SK-N-SH treated with all-trans-retinoic acid at 6 μM for 48 hours (cell line): Measurements from ENCODE around the gene CSRP1.

Experiments
- ATAC-seq: fragments of 200-7000 bp; cut with Tn5 transposase; 3 replicates; pipeline ENCODE4 v1.9.1; 2020; ENCODE audit warnings: mild to moderate bottlenecking, moderate library complexity
- ARNTL ChIP-seq: fragments of 450-650 bp; formaldehyde crosslinking; IDR thresholded peaks from 2 replicates; pipeline ENCODE4 v1.5.0; 2020; ENCODE audit warnings: low read depth, mild to moderate bottlenecking, moderate library complexity, borderline replicate concordance
- BACH2 ChIP-seq: fragments of 250-450 bp; sonication (Bioruptor Pico); IDR thresholded peaks from 2 replicates; pipeline ENCODE4 v1.9.0; 2021; ENCODE audit warnings: mild to moderate bottlenecking, borderline replicate concordance
- CSDC2 ChIP-seq: fragments of 250-450 bp; sonication (Bioruptor Pico); IDR thresholded peaks from 2 replicates; pipeline ENCODE4 v1.5.0; 2020; ENCODE audit warnings: mild to moderate bottlenecking, moderate library complexity
- GLIS3 ChIP-seq: fragments of 250-450 bp; sonication (Bioruptor Pico); IDR thresholded peaks from 2 replicates; pipeline ENCODE4 v1.5.0; 2020; ENCODE audit warnings: mild to moderate bottlenecking, moderate library complexity
- OSR1 ChIP-seq: fragments of 250-450 bp; sonication (Bioruptor Pico); IDR thresholded peaks from 2 replicates; pipeline ENCODE4 v1.8.0; 2022; ENCODE audit warnings: moderate library complexity, mild to moderate bottlenecking, inconsistent platforms
- PPARA ChIP-seq: fragments of 250-450 bp; sonication (Bioruptor Pico); IDR thresholded peaks from 2 replicates; pipeline ENCODE4 v1.5.0; 2020; ENCODE audit warnings: mild to moderate bottlenecking, borderline replicate concordance
- RARB ChIP-seq: fragments of 250-450 bp; sonication (Bioruptor Pico); IDR thresholded peaks from 2 replicates; pipeline ENCODE4 v1.8.0; 2021; ENCODE audit warnings: mild to moderate bottlenecking, moderate library complexity
- SNAI2 ChIP-seq: fragments of 250-450 bp; sonication (Bioruptor Pico); IDR thresholded peaks from 2 replicates; pipeline ENCODE4 v1.5.0; 2020; ENCODE audit warnings: mild to moderate bottlenecking, moderate library complexity
- TCF4 ChIP-seq: fragments of 250-450 bp; sonication (Bioruptor Pico); IDR thresholded peaks from 2 replicates; pipeline ENCODE4 v1.8.0; 2021; ENCODE audit warnings: mild to moderate bottlenecking, moderate library complexity, borderline replicate concordance
- ZC3H10 ChIP-seq: fragments of 250-450 bp; sonication (Bioruptor Pico); IDR thresholded peaks from 2 replicates; pipeline ENCODE4 v1.5.1; 2021; ENCODE audit warnings: mild to moderate bottlenecking, moderate library complexity
- ZFP3 ChIP-seq: fragments of 250-450 bp; sonication (Bioruptor Pico); IDR thresholded peaks from 2 replicates; pipeline ENCODE4 v1.5.0; 2020; ENCODE audit warnings: mild to moderate bottlenecking, moderate library complexity
- ZFP30 ChIP-seq: fragments of 450-650 bp; formaldehyde crosslinking; IDR thresholded peaks from 2 replicates; pipeline ENCODE4 v1.5.0; 2022; ENCODE audit warnings: mild to moderate bottlenecking, moderate library complexity
- ZNF565 ChIP-seq: fragments of 450-650 bp; formaldehyde crosslinking; conservative IDR thresholded peaks from 2 replicates; pipeline ENCODE4 v1.5.0; 2020; ENCODE audit warnings: low read depth, mild to moderate bottlenecking, moderate library complexity
- ZNF70 ChIP-seq: fragments of 450-650 bp; formaldehyde crosslinking; IDR thresholded peaks from 2 replicates; pipeline ENCODE4 v1.5.0; 2020; ENCODE audit warnings: mild to moderate bottlenecking, moderate library complexity
- ZNF8 ChIP-seq: fragments of 450-650 bp; formaldehyde crosslinking; IDR thresholded peaks from 2 replicates; pipeline ENCODE4 v1.5.0; 2020; ENCODE audit warnings: mild to moderate bottlenecking, moderate library complexity
- TF ChIP-seq, protein P1 (sequence below): fragments of 250-450 bp; sonication (Bioruptor Pico); IDR thresholded peaks from 2 replicates; pipeline ENCODE4 v1.8.0; 2020; ENCODE audit warnings: mild to moderate bottlenecking, moderate library complexity, borderline replicate concordance
- TF ChIP-seq, protein P2 (sequence below): fragments of 250-450 bp; sonication (Bioruptor Pico); IDR thresholded peaks from 2 replicates; pipeline ENCODE4 v1.5.0; 2020; ENCODE audit warnings: mild to moderate bottlenecking, moderate library complexity
- TF ChIP-seq, protein P3 (sequence below): fragments of 250-450 bp; sonication (Bioruptor Pico); IDR thresholded peaks from 2 replicates; pipeline ENCODE4 v1.8.0; 2021; ENCODE audit warnings: low read depth, mild to moderate bottlenecking, moderate library complexity, borderline replicate concordance
- TF ChIP-seq, protein P4 (sequence below): fragments of 250-450 bp; sonication (Bioruptor Pico); IDR thresholded peaks from 2 replicates; pipeline ENCODE4 v1.5.1; 2020; ENCODE audit warnings: low read depth, mild to moderate bottlenecking, moderate library complexity

CSRP1 gene

DNA sequence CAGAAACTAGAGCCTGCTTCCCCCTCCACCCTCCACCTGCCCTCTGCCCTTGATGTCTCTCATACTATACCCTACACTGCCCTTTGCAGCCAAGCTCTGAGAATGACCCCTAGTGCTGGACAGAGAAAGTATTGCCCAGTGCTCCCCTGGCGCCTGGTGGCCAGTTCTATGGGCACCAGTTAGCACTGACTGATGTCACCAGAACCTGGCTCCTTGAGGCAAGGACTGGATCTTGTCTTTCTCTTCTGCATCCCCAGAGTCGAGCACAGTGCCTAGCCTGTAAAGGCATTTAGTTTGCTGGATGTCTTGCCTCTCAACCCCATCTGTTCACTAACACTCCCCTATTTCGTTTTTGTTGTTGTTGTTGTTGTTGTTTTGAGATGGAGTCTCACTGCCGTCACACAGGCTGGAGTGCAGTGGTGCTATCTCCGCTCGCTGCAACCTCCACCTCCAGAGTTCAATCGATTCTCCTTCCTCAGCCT is 43.8 kb downstream of the CSRP1 start:
- no peak for TF ChIP-seq PPARA (CRISPR knock-in tag)
- TF ChIP-seq BACH2 (CRISPR knock-in tag), result no peak
- no peak for TF ChIP-seq OSR1 (CRISPR knock-in tag)
- TF ChIP-seq ZNF8 (CRISPR knock-in tag), result no peak
- TF ChIP-seq, protein P1, sequence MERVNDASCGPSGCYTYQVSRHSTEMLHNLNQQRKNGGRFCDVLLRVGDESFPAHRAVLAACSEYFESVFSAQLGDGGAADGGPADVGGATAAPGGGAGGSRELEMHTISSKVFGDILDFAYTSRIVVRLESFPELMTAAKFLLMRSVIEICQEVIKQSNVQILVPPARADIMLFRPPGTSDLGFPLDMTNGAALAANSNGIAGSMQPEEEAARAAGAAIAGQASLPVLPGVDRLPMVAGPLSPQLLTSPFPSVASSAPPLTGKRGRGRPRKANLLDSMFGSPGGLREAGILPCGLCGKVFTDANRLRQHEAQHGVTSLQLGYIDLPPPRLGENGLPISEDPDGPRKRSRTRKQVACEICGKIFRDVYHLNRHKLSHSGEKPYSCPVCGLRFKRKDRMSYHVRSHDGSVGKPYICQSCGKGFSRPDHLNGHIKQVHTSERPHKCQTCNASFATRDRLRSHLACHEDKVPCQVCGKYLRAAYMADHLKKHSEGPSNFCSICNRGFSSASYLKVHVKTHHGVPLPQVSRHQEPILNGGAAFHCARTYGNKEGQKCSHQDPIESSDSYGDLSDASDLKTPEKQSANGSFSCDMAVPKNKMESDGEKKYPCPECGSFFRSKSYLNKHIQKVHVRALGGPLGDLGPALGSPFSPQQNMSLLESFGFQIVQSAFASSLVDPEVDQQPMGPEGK (CRISPR knock-in tag), result no peak
- no peak for TF ChIP-seq RARB (CRISPR knock-in tag)
- no peak for TF ChIP-seq ZFP30 (CRISPR knock-in tag)
- TF ChIP-seq ZNF565, result no peak
- no peak for TF ChIP-seq SNAI2 (CRISPR knock-in tag)
- TF ChIP-seq ARNTL (CRISPR knock-in tag), result no peak
- TF ChIP-seq CSDC2 (CRISPR knock-in tag), result no peak
- TF ChIP-seq, protein P2, sequence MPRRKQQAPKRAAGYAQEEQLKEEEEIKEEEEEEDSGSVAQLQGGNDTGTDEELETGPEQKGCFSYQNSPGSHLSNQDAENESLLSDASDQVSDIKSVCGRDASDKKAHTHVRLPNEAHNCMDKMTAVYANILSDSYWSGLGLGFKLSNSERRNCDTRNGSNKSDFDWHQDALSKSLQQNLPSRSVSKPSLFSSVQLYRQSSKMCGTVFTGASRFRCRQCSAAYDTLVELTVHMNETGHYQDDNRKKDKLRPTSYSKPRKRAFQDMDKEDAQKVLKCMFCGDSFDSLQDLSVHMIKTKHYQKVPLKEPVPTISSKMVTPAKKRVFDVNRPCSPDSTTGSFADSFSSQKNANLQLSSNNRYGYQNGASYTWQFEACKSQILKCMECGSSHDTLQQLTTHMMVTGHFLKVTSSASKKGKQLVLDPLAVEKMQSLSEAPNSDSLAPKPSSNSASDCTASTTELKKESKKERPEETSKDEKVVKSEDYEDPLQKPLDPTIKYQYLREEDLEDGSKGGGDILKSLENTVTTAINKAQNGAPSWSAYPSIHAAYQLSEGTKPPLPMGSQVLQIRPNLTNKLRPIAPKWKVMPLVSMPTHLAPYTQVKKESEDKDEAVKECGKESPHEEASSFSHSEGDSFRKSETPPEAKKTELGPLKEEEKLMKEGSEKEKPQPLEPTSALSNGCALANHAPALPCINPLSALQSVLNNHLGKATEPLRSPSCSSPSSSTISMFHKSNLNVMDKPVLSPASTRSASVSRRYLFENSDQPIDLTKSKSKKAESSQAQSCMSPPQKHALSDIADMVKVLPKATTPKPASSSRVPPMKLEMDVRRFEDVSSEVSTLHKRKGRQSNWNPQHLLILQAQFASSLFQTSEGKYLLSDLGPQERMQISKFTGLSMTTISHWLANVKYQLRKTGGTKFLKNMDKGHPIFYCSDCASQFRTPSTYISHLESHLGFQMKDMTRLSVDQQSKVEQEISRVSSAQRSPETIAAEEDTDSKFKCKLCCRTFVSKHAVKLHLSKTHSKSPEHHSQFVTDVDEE, result no peak
- no peak for TF ChIP-seq TCF4 (CRISPR knock-in tag)
- no peak for TF ChIP-seq GLIS3 (CRISPR knock-in tag)
- TF ChIP-seq, protein P3, sequence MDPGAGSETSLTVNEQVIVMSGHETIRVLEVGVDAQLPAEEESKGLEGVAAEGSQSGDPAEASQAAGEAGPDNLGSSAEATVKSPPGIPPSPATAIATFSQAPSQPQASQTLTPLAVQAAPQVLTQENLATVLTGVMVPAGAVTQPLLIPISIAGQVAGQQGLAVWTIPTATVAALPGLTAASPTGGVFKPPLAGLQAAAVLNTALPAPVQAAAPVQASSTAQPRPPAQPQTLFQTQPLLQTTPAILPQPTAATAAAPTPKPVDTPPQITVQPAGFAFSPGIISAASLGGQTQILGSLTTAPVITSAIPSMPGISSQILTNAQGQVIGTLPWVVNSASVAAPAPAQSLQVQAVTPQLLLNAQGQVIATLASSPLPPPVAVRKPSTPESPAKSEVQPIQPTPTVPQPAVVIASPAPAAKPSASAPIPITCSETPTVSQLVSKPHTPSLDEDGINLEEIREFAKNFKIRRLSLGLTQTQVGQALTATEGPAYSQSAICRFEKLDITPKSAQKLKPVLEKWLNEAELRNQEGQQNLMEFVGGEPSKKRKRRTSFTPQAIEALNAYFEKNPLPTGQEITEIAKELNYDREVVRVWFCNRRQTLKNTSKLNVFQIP (CRISPR knock-in tag), result no peak
- TF ChIP-seq, protein P4, sequence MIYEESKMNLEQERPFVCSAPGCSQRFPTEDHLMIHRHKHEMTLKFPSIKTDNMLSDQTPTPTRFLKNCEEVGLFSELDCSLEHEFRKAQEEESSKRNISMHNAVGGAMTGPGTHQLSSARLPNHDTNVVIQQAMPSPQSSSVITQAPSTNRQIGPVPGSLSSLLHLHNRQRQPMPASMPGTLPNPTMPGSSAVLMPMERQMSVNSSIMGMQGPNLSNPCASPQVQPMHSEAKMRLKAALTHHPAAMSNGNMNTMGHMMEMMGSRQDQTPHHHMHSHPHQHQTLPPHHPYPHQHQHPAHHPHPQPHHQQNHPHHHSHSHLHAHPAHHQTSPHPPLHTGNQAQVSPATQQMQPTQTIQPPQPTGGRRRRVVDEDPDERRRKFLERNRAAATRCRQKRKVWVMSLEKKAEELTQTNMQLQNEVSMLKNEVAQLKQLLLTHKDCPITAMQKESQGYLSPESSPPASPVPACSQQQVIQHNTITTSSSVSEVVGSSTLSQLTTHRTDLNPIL (CRISPR knock-in tag), result no peak
- no peak for TF ChIP-seq ZC3H10
- no peak for TF ChIP-seq ZNF70
- ATAC-seq, result peak; percentile 35

DNA sequence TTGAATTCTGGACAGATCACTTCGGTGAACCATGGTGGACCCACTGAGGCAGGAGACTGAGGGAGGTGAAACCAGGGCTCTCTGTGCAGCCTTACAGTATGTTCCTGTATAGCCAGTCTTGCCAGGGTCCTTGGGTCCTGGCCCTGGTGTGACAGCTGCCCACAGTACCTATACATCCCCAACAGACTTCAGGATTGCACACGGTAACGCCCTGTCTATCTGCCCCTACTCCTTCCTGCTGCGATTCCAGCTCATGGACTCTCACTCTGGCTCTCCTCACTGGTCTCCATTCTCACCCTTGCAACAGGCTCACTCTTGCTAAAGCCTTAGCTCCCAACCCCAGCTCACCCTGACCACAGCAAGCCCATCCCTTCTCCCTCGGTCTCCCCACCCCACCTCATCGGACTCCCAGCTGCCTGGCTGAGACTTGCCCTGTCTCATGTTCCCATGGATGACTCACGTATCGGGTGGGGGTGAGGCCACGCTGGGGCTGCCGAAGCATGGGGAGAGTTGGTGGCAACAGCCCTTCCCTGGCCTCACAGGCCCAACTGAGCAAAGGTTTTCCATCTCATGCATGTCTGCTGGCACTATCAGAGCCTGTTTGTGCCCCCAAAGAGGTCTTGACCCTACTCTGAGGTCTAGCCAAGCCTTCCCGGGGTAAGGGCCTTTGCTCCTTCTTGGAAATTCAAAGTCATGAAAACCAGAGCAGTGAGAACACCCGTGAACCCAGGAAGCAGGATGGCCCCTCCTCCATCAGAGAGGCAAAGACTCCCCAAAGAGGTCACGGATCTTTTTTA is 45.1 kb downstream of the CSRP1 start:
- peak; percentile 83 for ATAC-seq
- 0 out of 2 replicates have a peak, but pooled peaks have one; percentile 24 for TF ChIP-seq CSDC2 (CRISPR knock-in tag)
- TF ChIP-seq ZNF70, result no peak
- TF ChIP-seq SNAI2 (CRISPR knock-in tag), result no peak
- TF ChIP-seq, protein P1 (CRISPR knock-in tag), result peak; percentile 76
- peak; percentile 82 for TF ChIP-seq ZC3H10
- no peak for TF ChIP-seq GLIS3 (CRISPR knock-in tag)
- peak; percentile 28; the same call in 1 of the 2 replicates for TF ChIP-seq RARB (CRISPR knock-in tag)
- no peak; the same call in 1 of the 2 replicates for TF ChIP-seq OSR1 (CRISPR knock-in tag)
- peak; percentile 60; the same call in 1 of the 2 replicates for TF ChIP-seq ZFP3 (CRISPR knock-in tag)
